B cell (primary cell): ENCODE results near the gene TAF6. TPM values are rescaled to one million over a fixed set of nuclear protein-coding genes. Genes with fewer than 3 reads are reported as not detected.

Source experiments
- ATAC-seq: fragments of 200-7000 bp; cut with Tn5 transposase; one replicate; pipeline ENCODE4 v1.10.0; 2021; ENCODE audit warnings: low read depth, mild to moderate bottlenecking, moderate number of reproducible peaks, moderate library complexity
- CTCF ChIA-PET: fragments of 350-600 bp; sonication (Branson Sonifier 250); formaldehyde crosslinking; loops from one replicate; lab custom pipeline; 2021; ENCODE audit warnings: antibody characterized with exemption, inconsistent platforms; lab: Charles Lee
- POLR2A ChIA-PET: fragments of 350-600 bp; sonication (Branson Sonifier 250); formaldehyde crosslinking; loops from one replicate; lab custom pipeline; 2021; ENCODE audit warnings: antibody characterized with exemption; lab: Charles Lee
- DNase-seq: peaks from one replicate; pipeline ENCODE4 v3.0.0; 2013
- H2AFZ ChIP-seq: 2 replicates; pipeline ENCODE4 v1.6.1; 2012; ENCODE audit warnings: mild to moderate bottlenecking, low read depth, low read length; ENCODE audit not compliant: insufficient read depth, poor library complexity, severe bottlenecking
- H3K27ac ChIP-seq, 2 donors: 1 replicate in 1 of 2; 2 replicates in 1 of 2; pipeline ENCODE4 v1.5.1; 2012 to 2013; ENCODE audit warnings: low read length in 2 of 2, mild to moderate bottlenecking in 2 of 2, moderate library complexity in 1 of 2
- H3K27me3 ChIP-seq, 4 experiments: fragments of 200-600 bp in 1 of 4; sonication (generic) in 1 of 4; replicated peaks in 1 of 4; 1 replicate in 2 of 4; 2 replicates in 2 of 4; pipeline versions ENCODE4 v1.6.1 to v1.7.0; 2013 to 2016; ENCODE audit warnings: low read length in 3 of 4, mild to moderate bottlenecking in 2 of 4, mixed read lengths in 1 of 4, moderate library complexity in 1 of 4; ENCODE audit not compliant: insufficient read depth in 4 of 4, control insufficient read depth in 3 of 4; ENCODE audit errors: control extremely low read depth in 1 of 4
- H3K36me3 ChIP-seq, 2 experiments: replicated peaks in 1 of 2; 1 replicate in 1 of 2; 2 replicates in 1 of 2; pipeline versions ENCODE4 v1.6.1 to v1.7.1; 2013; ENCODE audit warnings: low read length in 1 of 2; ENCODE audit not compliant: insufficient read depth in 2 of 2, control insufficient read depth in 1 of 2; ENCODE audit errors: control extremely low read depth in 1 of 2, extremely low read depth in 1 of 2
- H3K4me1 ChIP-seq, 2 donors: fragments of 200-600 bp in 1 of 2; sonication (generic) in 1 of 2; 1 replicate in 1 of 2; 2 replicates in 1 of 2; pipeline versions ENCODE4 v1.5.1 to v1.6.1; 2013 to 2017; ENCODE audit warnings: low read length in 2 of 2; ENCODE audit not compliant: control insufficient read depth in 2 of 2, insufficient read depth in 2 of 2
- H3K4me2 ChIP-seq: replicated peaks from 2 replicates; pipeline ENCODE3; 2012; ENCODE audit warnings: mild to moderate bottlenecking, low read depth, low read length; ENCODE audit not compliant: poor library complexity, severe bottlenecking
- H3K4me3 ChIP-seq, 5 experiments: fragments of 200-600 bp in 1 of 5; sonication (generic) in 1 of 5; 1 replicate in 3 of 5; 2 replicates in 2 of 5; pipeline versions ENCODE4 v1.5.1 to v1.7.0; 2011 to 2016; ENCODE audit warnings: low read length in 4 of 5, mild to moderate bottlenecking in 4 of 5, low read depth in 2 of 5, control low read depth in 1 of 5, moderate library complexity in 1 of 5; ENCODE audit not compliant: insufficient read depth in 1 of 5; ENCODE audit errors: control extremely low read depth in 1 of 5, extremely low read depth in 1 of 5
- H3K79me2 ChIP-seq: fragments of 200-600 bp; sonication (generic); one replicate; pipeline ENCODE4 v1.6.0; 2016; ENCODE audit warnings: low read length; ENCODE audit not compliant: control insufficient read depth, insufficient read depth
- H3K9ac ChIP-seq: fragments of 200-600 bp; sonication (generic); 2 replicates; pipeline ENCODE4 v1.6.1; 2017; ENCODE audit warnings: mild to moderate bottlenecking, low read length, moderate library complexity
- H3K9me3 ChIP-seq, 3 donors: one replicate each; pipeline versions ENCODE4 v1.6.1 to v1.7.1; 2013; ENCODE audit warnings: low read length in 2 of 3; ENCODE audit not compliant: control insufficient read depth in 2 of 3, insufficient read depth in 1 of 3; ENCODE audit errors: control extremely low read depth in 1 of 3
- H4K20me1 ChIP-seq: 2 replicates; pipeline ENCODE4 v1.6.0; 2012; ENCODE audit warnings: mild to moderate bottlenecking, low read length; ENCODE audit not compliant: insufficient read depth, control insufficient read depth, poor library complexity, severe bottlenecking
- H3K27ac Mint-ChIP-seq: one replicate; pipeline ENCODE4 v1.8.0; 2021; ENCODE audit warnings: mixed read lengths
- H3K27me3 Mint-ChIP-seq: one replicate; pipeline ENCODE4 v1.8.0; 2021; ENCODE audit warnings: mixed read lengths
- H3K4me1 Mint-ChIP-seq: one replicate; pipeline ENCODE4 v1.8.0; 2021; ENCODE audit warnings: mixed read lengths
- H3K4me3 Mint-ChIP-seq: one replicate; pipeline ENCODE4 v1.8.0; 2021; ENCODE audit warnings: mixed read lengths
- H3K9me3 Mint-ChIP-seq: one replicate; pipeline ENCODE4 v1.8.0; 2022; ENCODE audit warnings: mixed read lengths; ENCODE audit not compliant: insufficient read depth
- CTCF ChIP-seq: fragments of 200-600 bp; IDR thresholded peaks from one replicate; pipeline ENCODE4 v1.8.0; 2022; ENCODE audit warnings: antibody characterized with exemption, mild to moderate bottlenecking
- EZH2 ChIP-seq: IDR thresholded peaks from 2 replicates; pipeline ENCODE4 v1.6.1; 2012; ENCODE audit warnings: borderline replicate concordance, low read depth, mild to moderate bottlenecking, moderate library complexity, low read length; ENCODE audit not compliant: insufficient read depth, poor library complexity, severe bottlenecking
- WGBS: methylation state at CpG from one replicate; pipeline ENCODE4 v1.1.5; 2013; ENCODE audit warnings: missing lambda C conversion rate; ENCODE audit not compliant: insufficient coverage; 5-methylcytosine and 5-hydroxymethylcytosine counted together
- intact Hi-C: fragments of 100-400 bp; cut with micrococcal nuclease; formaldehyde crosslinking; loops from one replicate; pipeline ENCODE4 v1.10.0; 2022
- polyA plus RNA-seq: library from polyadenylated mRNA; depleted of rRNA; stranded (reverse); fragments of >200 nt; gene quantifications from 2 replicates; pipeline ENCODE4 v1.2.3, GENCODE V29; 2012
- total RNA-seq, 2 donors: library from RNA; stranded (reverse); fragments of 120-200 nt in 1 of 2; gene quantifications; 1 replicate in 1 of 2; 2 replicates in 1 of 2; pipeline versions ENCODE4 v1.2.3 to v1.2.4, GENCODE V29; 2013 to 2022

Gene TAF6
- total and polyA plus RNA-seq, 2 donors (not counting 1 experiment from before 2014, with no cell fraction given) = 48.3 to 65.8 TPM

- peaks cover 38% of the 10 kb centered on the region for H3K4me1 Mint-ChIP-seq
- H3K9ac ChIP-seq = no peak overlapping the region
- no peak overlapping the region for H3K27ac Mint-ChIP-seq
Measured at GRCh38 chr7:100085515-100085914, 33.6 kb downstream of the TAF6 start.

More at GRCh38 chr7:100085515-100085914, 33.6 kb downstream of the TAF6 start:
- H3K9me3 ChIP-seq = no peaks in the 10 kb centered on the region
- no peak overlapping the region for H2AFZ ChIP-seq
- no peak for ATAC-seq
- TF ChIP-seq CTCF = no peak
- TF ChIP-seq EZH2 = no peak
- peaks cover 30 to 39% of the 10 kb centered on the region in 2 donors for H3K4me1 ChIP-seq
- Mint-ChIP-seq H3K4me3 (peak overlapping the region; percentile 34), H3K27me3 (no peaks in the 10 kb centered on the region), H3K9me3 (no peaks in the 10 kb centered on the region)
- CTCF ChIA-PET = no interaction called here
- peaks cover 24% of the 10 kb centered on the region for H3K79me2 ChIP-seq
- no peak for DNase-seq
- 92% methylated on average over 2 of the region's 3 CpGs for WGBS
- intact Hi-C loops = loop anchor here (10.0 kb wide), 3 partner anchors 529 to 589 kb away; partner anchors contain the start of genes GNB2, MOSPD3, ZKSCAN5 and ZNF394
- POLR2A ChIA-PET = no interaction called here
- no peak overlapping the region for H3K4me3 ChIP-seq
- H3K4me2 ChIP-seq = no peak overlapping the region
- H3K27ac ChIP-seq = no peak overlapping the region
- H4K20me1 ChIP-seq = peaks cover 5% of the 10 kb centered on the region
- H3K27me3 ChIP-seq = no peaks in the 10 kb centered on the region
- peaks cover 0 to under 1% of the 10 kb centered on the region in 2 experiments for H3K36me3 ChIP-seq
